A673 (cell line): ENCODE results near the gene RCHY1.

Experiments used
- CTCF ChIP-seq: fragments of 300-800, 200-600 bp; sonication (generic); conservative IDR thresholded peaks from 2 replicates; pipeline ENCODE4 v1.5.1; 2017; ENCODE audit warnings: low read depth, mild to moderate bottlenecking, antibody characterized with exemption, low read length, moderate library complexity, mixed read lengths
- EZH2 ChIP-seq: fragments of 200-600 bp; sonication (generic); IDR thresholded peaks from 2 replicates; pipeline ENCODE4 v1.6.1; 2017; ENCODE audit warnings: borderline replicate concordance, low read depth, mild to moderate bottlenecking, mixed read lengths, antibody characterized with exemption, low read length; ENCODE audit not compliant: poor library complexity, severe bottlenecking

- TF ChIP-seq CTCF = no peak
- no peak for TF ChIP-seq EZH2
Measured at GRCh38 chr4:75498041-75498440, 16.2 kb downstream of the RCHY1 start.
